ENCODE measurements around the gene CCNB2.

The CCNB2 gene

GRCh38 chr15:59169251-59169708, 64.3 kb downstream of the CCNB2 start:
- Mint-ChIP-seq H3K36me3 (peaks cover 50% of the 10 kb centered on the region), H3K27me3 (no peaks in the 10 kb centered on the region), H3K4me3 (no peak overlapping the region), H3K9me3 (peaks cover 3% of the 10 kb centered on the region), H3K4me1 (peaks cover 17% of the 10 kb centered on the region), H3K27ac (peak overlapping the region; percentile 86)
- no peak for ATAC-seq

- Mint-ChIP-seq H3K27me3 (no peaks in the 10 kb centered on the region), H3K27ac (no peak overlapping the region), H3K4me3 (no peak overlapping the region), H3K4me1 (peaks cover 25% of the 10 kb centered on the region), H3K9me3 (peaks cover 3% of the 10 kb centered on the region), H3K36me3 (peaks cover 57% of the 10 kb centered on the region)
- ATAC-seq: no peak
Measured at GRCh38 chr15:59170295-59171066, 65.5 kb downstream of the CCNB2 start.

- Mint-ChIP-seq H3K4me3 (no peak overlapping the region), H3K36me3 (peaks cover 58% of the 10 kb centered on the region), H3K27me3 (no peaks in the 10 kb centered on the region), H3K27ac (no peak overlapping the region), H3K9me3 (peaks cover 3% of the 10 kb centered on the region), H3K4me1 (peaks cover 23% of the 10 kb centered on the region)
- no peak for ATAC-seq
Measured at GRCh38 chr15:59171067-59171397, 66.1 kb downstream of the CCNB2 start.

GRCh38 chr15:59172289-59172901, 67.4 kb downstream of the CCNB2 start:
- H3K27ac Mint-ChIP-seq: no peak overlapping the region
- no peak for ATAC-seq
- H3K27me3 Mint-ChIP-seq: no peaks in the 10 kb centered on the region
- no peak overlapping the region for H3K4me3 Mint-ChIP-seq
- H3K36me3 Mint-ChIP-seq: peaks cover 56% of the 10 kb centered on the region
- H3K9me3 Mint-ChIP-seq: peaks cover 3% of the 10 kb centered on the region
- peaks cover 25% of the 10 kb centered on the region for H3K4me1 Mint-ChIP-seq

- H3K36me3 Mint-ChIP-seq: peaks cover 61% of the 10 kb centered on the region
- H3K4me3 Mint-ChIP-seq: no peak overlapping the region
- no peak overlapping the region for H3K27ac Mint-ChIP-seq
- H3K27me3 Mint-ChIP-seq: no peaks in the 10 kb centered on the region
- H3K9me3 Mint-ChIP-seq: peaks cover 3% of the 10 kb centered on the region
- ATAC-seq: no peak
- H3K4me1 Mint-ChIP-seq: peaks cover 33% of the 10 kb centered on the region
Measured at GRCh38 chr15:59173194-59173593, 68.2 kb downstream of the CCNB2 start.

GRCh38 chr15:59174151-59174834, 69.3 kb downstream of the CCNB2 start:
- Mint-ChIP-seq H3K36me3 (peaks cover 66% of the 10 kb centered on the region), H3K4me1 (peaks cover 32% of the 10 kb centered on the region), H3K27ac (no peak overlapping the region), H3K9me3 (peaks cover 3% of the 10 kb centered on the region), H3K27me3 (no peaks in the 10 kb centered on the region), H3K4me3 (no peak overlapping the region)
- no peak for ATAC-seq

Data from stimulated activated memory B cell treated with anti-CD40 and anti-IgM and Interleukin-4, amounts not matched to agents 10 μg/mL and 1 μg/mL and 100 μg/mL, for 72 hours (primary cell).